ENCODE measurements around the gene COQ10A.

- TF ChIP-seq, protein P1, sequence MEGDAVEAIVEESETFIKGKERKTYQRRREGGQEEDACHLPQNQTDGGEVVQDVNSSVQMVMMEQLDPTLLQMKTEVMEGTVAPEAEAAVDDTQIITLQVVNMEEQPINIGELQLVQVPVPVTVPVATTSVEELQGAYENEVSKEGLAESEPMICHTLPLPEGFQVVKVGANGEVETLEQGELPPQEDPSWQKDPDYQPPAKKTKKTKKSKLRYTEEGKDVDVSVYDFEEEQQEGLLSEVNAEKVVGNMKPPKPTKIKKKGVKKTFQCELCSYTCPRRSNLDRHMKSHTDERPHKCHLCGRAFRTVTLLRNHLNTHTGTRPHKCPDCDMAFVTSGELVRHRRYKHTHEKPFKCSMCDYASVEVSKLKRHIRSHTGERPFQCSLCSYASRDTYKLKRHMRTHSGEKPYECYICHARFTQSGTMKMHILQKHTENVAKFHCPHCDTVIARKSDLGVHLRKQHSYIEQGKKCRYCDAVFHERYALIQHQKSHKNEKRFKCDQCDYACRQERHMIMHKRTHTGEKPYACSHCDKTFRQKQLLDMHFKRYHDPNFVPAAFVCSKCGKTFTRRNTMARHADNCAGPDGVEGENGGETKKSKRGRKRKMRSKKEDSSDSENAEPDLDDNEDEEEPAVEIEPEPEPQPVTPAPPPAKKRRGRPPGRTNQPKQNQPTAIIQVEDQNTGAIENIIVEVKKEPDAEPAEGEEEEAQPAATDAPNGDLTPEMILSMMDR (IDR thresholded peaks at IDR 0.05; ENCODE audit: extremely low read depth in 1 of 2, insufficient read depth in 1 of 2, low read depth in 1 of 2, low read length in 2 of 2), result no peak
- TF ChIP-seq POLR2A (IDR thresholded peaks at IDR 0.05; ENCODE audit: low read depth, low read length), result no peak
- TF ChIP-seq POLR2AphosphoS5 (IDR thresholded peaks at IDR 0.05; ENCODE audit: insufficient read depth, low read depth, low read length), result no peak
- TF ChIP-seq EZH2 (IDR thresholded peaks at IDR 0.05; ENCODE audit: borderline replicate concordance, low read depth, low read length, severe bottlenecking), result no peak
- TF ChIP-seq JUN (IDR thresholded peaks at IDR 0.05; ENCODE audit: borderline replicate concordance, insufficient read depth, insufficient read length, low read depth), result no peak
- TF ChIP-seq MYC (IDR thresholded peaks at IDR 0.05; ENCODE audit: low read depth, low read length), result no peak
Observed at GRCh38 chr12:56317675-56318074, 50.9 kb downstream of the COQ10A start.

All from endothelial cell of umbilical vein (primary cell).